ENCODE data around the gene SHOX. TPM values are rescaled to one million over a fixed set of nuclear protein-coding genes. Genes with fewer than 3 reads are reported as not detected.
A peak's percentile ranks its signal among the peaks of the same experiment; 100 is the strongest.

SHOX gene
- total RNA-seq, 1 donor from 2014 or later, result not detected

GRCh38 chrX:666762-667720 lies 36.5 kb downstream of the SHOX start:
- H3K27ac Mint-ChIP-seq, result no peak overlapping the region
- TF ChIP-seq EZH2phosphoT487 (IDR thresholded peaks at IDR 0.05), result no peak
- TF ChIP-seq, protein P1, sequence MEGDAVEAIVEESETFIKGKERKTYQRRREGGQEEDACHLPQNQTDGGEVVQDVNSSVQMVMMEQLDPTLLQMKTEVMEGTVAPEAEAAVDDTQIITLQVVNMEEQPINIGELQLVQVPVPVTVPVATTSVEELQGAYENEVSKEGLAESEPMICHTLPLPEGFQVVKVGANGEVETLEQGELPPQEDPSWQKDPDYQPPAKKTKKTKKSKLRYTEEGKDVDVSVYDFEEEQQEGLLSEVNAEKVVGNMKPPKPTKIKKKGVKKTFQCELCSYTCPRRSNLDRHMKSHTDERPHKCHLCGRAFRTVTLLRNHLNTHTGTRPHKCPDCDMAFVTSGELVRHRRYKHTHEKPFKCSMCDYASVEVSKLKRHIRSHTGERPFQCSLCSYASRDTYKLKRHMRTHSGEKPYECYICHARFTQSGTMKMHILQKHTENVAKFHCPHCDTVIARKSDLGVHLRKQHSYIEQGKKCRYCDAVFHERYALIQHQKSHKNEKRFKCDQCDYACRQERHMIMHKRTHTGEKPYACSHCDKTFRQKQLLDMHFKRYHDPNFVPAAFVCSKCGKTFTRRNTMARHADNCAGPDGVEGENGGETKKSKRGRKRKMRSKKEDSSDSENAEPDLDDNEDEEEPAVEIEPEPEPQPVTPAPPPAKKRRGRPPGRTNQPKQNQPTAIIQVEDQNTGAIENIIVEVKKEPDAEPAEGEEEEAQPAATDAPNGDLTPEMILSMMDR (IDR thresholded peaks at IDR 0.05), result no peak
- TF ChIP-seq EZH2 (IDR thresholded peaks at IDR 0.05), result no peak
- no peak overlapping the region for H3K4me3 Mint-ChIP-seq

GRCh38 chrX:670645-671044 lies 40.1 kb downstream of the SHOX start:
- Histone ChIP-seq H3K27me3 (peaks cover 13% of the 10 kb centered on the region), H2AFZ (replicated peaks) (peak overlapping the region; percentile 87), H3K4me1 (peaks cover 11% of the 10 kb centered on the region), H3K36me3 (no peaks in the 10 kb centered on the region), H3K79me2 (ENCODE audit: low read depth) (no peaks in the 10 kb centered on the region), H4K20me1 (ENCODE audit: low read depth) (no peaks in the 10 kb centered on the region), H3K9ac (no peak overlapping the region), H3K4me2 (no peak overlapping the region), H3K27ac (no peak overlapping the region), H3K4me3 (no peak overlapping the region), H3F3A (ENCODE audit: low read depth) (peaks cover 9% of the 10 kb centered on the region), H3K9me3 (ENCODE audit: low read depth) (no peaks in the 10 kb centered on the region)
- H3K36me3 Mint-ChIP-seq, result no peaks in the 10 kb centered on the region
- peaks cover 13% of the 10 kb centered on the region for H3K4me1 Mint-ChIP-seq
- TF ChIP-seq, protein P1 (IDR thresholded peaks at IDR 0.05), result no peak
- no peak for TF ChIP-seq EZH2phosphoT487 (IDR thresholded peaks at IDR 0.05)
- TF ChIP-seq EZH2 (IDR thresholded peaks at IDR 0.05), result no peak
- H3K27me3 Mint-ChIP-seq (ENCODE audit: insufficient read depth, low read depth), result peaks cover 10% of the 10 kb centered on the region
- DNase-seq (ENCODE audit: low spot score), result no peak
- H3K27ac Mint-ChIP-seq, result peak overlapping the region; percentile 74
- no peaks in the 10 kb centered on the region for H3K9me3 Mint-ChIP-seq
- no peak overlapping the region for H3K4me3 Mint-ChIP-seq

More at GRCh38 chrX:666762-667720, 36.5 kb downstream of the SHOX start:
- Histone ChIP-seq H4K20me1 (ENCODE audit: low read depth) (no peaks in the 10 kb centered on the region), H3K36me3 (no peaks in the 10 kb centered on the region), H2AFZ (replicated peaks) (peak overlapping the region; percentile 76), H3F3A (ENCODE audit: low read depth) (peaks cover 5% of the 10 kb centered on the region), H3K4me2 (peak overlapping the region; percentile 42), H3K4me1 (peaks cover 6% of the 10 kb centered on the region), H3K27ac (no peak overlapping the region), H3K9ac (no peak overlapping the region), H3K79me2 (ENCODE audit: low read depth) (no peaks in the 10 kb centered on the region), H3K9me3 (ENCODE audit: low read depth) (no peaks in the 10 kb centered on the region), H3K4me3 (no peak overlapping the region), H3K27me3 (peaks cover 13% of the 10 kb centered on the region)
- no peak for DNase-seq (ENCODE audit: low spot score)
- no peaks in the 10 kb centered on the region for H3K9me3 Mint-ChIP-seq
- peaks cover 10% of the 10 kb centered on the region for H3K4me1 Mint-ChIP-seq
- H3K27me3 Mint-ChIP-seq (ENCODE audit: insufficient read depth, low read depth), result peaks cover 8% of the 10 kb centered on the region
- H3K36me3 Mint-ChIP-seq, result no peaks in the 10 kb centered on the region

DNA sequence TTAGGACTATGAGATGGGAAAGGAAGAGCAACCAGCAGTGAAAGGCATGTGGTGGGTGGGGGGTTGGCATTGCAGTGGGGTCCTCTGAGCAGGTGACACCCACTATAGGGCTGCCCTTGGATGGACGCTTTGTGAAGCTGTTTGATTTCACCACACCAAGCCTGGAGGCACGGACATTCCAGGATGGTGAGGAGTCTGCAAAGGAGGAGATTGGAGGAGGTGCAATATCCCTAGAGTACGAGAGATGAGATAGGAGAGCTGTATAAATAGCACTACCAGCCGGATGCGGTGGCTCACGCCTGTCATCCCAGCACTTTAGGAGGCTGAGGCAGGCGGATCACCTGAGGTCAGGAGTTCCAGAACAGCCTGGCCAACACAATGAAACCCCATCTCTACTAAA lies 42.3 kb downstream of the SHOX start:
- peaks cover 1% of the 10 kb centered on the region for H3K36me3 Mint-ChIP-seq
- peaks cover 13% of the 10 kb centered on the region for H3K4me1 Mint-ChIP-seq
- Histone ChIP-seq H3K9me3 (ENCODE audit: low read depth) (no peaks in the 10 kb centered on the region), H3K27me3 (no peaks in the 10 kb centered on the region), H3K27ac (no peak overlapping the region), H3F3A (ENCODE audit: low read depth) (peaks cover 9% of the 10 kb centered on the region), H3K4me2 (no peak overlapping the region), H3K4me1 (peaks cover 11% of the 10 kb centered on the region), H3K4me3 (no peak overlapping the region), H2AFZ (replicated peaks) (no peak overlapping the region), H3K36me3 (no peaks in the 10 kb centered on the region), H3K79me2 (ENCODE audit: low read depth) (no peaks in the 10 kb centered on the region), H4K20me1 (ENCODE audit: low read depth) (no peaks in the 10 kb centered on the region), H3K9ac (no peak overlapping the region)
- H3K27me3 Mint-ChIP-seq (ENCODE audit: insufficient read depth, low read depth), result peaks cover 14% of the 10 kb centered on the region
- no peaks in the 10 kb centered on the region for H3K9me3 Mint-ChIP-seq
- no peak overlapping the region for H3K4me3 Mint-ChIP-seq
- H3K27ac Mint-ChIP-seq, result no peak overlapping the region
- DNase-seq (ENCODE audit: low spot score), result no peak
- TF ChIP-seq EZH2phosphoT487 (IDR thresholded peaks at IDR 0.05) (no peak), EZH2 (IDR thresholded peaks at IDR 0.05) (no peak)
- TF ChIP-seq, protein P1 (IDR thresholded peaks at IDR 0.05), result no peak

Measured in neural progenitor cell (in vitro differentiated cells).